ENCODE data around the gene BAHCC1. TPM values are rescaled to one million over a fixed set of nuclear protein-coding genes. Genes with fewer than 3 reads are reported as not detected.

BAHCC1 gene
- total RNA-seq, 1 donor from 2014 or later: 8.6 TPM

DNA sequence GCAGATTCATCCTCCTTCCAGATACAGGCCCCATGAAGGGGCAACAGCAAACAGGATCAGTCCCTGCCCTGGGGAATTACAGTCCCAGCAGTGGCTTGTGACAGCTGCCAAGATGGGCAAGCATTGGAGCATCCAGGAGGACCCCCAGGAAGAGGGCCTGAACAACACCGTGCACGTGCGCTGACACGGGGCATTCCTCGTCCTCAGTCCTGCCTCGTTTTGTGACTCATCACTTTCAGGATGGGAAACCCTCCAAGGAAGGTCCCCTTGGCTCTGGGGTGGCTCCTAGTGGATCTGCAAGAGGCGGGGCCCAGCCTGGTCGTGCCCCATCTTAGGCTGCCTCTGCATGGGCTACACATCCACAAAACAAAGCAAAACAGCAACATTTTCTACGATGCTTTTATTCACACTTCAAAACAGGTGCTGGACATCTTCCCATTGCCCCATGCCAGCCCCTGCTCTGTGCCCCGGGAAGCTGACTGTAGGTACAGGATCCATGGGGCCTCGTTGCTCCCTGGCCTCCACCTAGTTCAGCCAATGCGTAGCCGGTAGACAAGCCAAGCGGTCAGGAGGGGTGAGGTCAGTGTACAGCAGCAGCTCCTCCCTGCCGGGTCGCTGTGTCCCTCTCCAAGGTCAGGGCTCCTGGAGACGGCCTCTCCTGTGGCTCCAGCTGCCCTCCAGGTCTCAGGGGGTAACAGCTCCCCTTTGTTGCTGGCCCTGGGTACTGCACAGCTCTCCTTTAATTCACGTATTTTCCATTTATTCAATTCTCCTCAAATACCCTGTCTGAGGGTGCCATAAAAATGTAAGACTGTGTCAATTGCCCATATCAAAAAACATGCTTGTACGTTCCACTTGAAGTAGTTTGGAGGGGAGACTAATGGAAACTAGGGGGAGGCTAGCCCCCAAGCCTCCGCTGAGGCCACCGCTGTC is 85.1 kb downstream of the BAHCC1 start:
- intact Hi-C loops (cut with micrococcal nuclease): no loop called here
- DNase-seq (peak; percentile 64), ATAC-seq (peak; percentile 10)

DNA sequence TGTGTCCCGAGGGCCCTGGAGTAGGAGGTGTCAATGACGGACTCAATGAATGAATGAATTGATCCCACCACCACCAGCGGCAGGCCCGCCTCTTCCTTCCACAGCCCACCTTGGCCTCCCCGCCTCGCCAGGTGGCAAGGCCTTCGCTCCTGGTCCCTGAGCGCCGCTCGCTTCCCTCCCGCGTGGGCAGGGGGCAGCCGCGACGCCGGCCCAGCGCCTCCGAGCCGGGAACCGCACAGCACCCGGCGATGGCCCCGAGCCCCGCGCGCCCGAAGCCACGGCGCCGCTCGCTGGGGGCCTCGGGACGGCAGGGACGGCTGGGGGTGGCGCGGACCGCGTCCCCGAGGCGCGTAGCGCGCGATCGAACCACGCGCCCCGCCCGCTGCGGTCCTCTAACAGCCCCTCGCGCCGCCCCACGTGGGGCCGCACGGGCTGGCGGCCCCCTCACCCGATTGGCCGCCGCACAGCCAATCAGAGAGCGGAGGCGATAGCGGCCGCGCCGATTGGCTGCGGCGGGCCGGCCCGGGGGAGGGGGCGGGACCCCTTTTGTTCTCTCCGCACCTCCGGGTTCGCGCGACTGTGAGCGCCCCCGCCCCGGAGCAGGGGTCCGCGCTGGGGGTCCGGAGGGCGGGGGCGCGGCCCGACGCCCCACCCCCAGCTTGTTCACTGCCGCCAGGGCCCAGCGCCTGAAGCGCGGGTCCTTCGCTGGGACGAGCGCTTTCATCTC is 86.0 kb downstream of the BAHCC1 start:
- ATAC-seq (peak; percentile 81), DNase-seq (peak; percentile 91)
- intact Hi-C loops (cut with micrococcal nuclease): no loop called here

- ATAC-seq (no peak), DNase-seq (no peak)
- intact Hi-C loops (cut with micrococcal nuclease): no loop called here
Observed at GRCh38 chr17:81481815-81482505, 86.7 kb downstream of the BAHCC1 start.

DNA sequence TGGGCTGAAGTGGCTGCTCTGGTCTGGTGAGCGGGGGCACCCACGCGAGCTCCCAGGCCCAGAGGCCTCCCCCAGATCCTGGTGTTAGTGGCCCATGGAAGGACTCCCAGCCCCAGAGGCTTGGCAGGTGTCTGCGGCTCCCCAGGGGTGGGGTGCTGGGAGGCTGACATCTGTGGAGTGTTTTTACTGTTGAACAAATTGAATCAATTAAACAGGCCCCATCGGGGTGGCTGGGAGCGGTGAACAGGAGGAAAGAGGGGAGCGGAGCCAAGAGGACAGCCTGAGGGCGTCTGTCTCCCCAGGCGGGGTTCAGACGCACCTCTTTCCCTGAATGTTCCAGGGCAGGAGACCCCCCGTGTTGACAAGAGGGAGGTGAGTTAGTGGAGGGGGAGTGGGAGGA is 87.4 kb downstream of the BAHCC1 start:
- ATAC-seq (no peak), DNase-seq (no peak)
- intact Hi-C loops (cut with micrococcal nuclease): no loop called here

DNA sequence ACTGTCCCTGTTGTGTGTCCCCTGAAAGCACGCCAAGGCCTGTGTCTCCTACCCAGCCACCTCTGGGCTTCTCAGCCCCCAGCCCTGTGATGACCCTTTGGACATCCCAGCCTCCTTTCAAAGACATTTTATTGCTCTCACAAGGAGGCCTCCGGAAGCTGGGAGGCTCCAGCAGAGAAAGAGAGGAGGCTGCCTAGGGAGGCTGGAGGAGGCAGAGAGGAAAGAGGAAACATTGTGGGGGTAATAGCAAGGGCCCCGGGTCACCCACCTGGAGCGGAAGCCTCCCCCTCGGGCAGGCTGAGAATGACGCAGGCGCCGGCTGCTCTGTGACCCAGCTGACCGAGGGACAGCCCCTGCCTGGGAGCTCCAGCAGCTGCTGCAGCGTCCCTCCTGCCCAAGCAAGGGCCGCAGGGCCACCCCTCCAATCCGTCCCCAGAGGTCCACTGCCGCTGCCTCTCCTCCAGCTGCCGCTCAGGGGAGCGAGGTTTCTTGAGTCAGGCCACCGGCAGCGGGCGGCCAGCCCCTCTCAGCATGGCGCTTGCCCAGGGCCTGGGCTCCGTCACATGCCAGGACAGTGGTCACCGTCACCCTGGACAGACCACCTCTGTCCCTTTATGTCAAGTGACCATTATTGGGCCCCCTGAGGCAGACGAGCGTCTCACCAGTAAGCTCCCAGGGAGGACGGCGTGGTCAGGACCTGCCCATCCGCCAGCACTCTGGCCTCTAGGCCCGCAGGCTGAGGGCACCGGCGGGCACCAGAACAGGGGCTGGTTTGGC is 88.0 kb downstream of the BAHCC1 start:
- peak; percentile 24 for ATAC-seq
- intact Hi-C loops (cut with micrococcal nuclease): no loop called here
- DNase-seq: peak; percentile 75

DNA sequence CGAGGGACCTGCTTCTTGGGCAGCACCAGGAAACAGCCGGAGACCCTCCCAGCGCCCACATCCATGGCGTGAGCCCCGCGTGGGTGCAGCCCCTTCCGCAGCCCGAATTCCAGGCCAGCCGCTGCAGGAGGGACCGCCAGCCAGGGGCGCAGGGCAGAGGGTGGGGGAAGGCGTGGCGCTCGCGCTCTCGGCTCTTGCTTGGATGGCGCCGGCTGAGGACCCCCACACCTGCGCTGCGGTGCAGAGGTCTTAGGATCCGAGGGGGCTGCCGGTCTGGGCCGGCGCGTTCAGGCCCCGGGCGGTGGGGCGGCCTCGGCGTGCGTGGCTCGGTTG is 88.6 kb downstream of the BAHCC1 start:
- peak; percentile 53 for DNase-seq
- intact Hi-C loops (cut with micrococcal nuclease): no loop called here
- ATAC-seq: no peak

DNA sequence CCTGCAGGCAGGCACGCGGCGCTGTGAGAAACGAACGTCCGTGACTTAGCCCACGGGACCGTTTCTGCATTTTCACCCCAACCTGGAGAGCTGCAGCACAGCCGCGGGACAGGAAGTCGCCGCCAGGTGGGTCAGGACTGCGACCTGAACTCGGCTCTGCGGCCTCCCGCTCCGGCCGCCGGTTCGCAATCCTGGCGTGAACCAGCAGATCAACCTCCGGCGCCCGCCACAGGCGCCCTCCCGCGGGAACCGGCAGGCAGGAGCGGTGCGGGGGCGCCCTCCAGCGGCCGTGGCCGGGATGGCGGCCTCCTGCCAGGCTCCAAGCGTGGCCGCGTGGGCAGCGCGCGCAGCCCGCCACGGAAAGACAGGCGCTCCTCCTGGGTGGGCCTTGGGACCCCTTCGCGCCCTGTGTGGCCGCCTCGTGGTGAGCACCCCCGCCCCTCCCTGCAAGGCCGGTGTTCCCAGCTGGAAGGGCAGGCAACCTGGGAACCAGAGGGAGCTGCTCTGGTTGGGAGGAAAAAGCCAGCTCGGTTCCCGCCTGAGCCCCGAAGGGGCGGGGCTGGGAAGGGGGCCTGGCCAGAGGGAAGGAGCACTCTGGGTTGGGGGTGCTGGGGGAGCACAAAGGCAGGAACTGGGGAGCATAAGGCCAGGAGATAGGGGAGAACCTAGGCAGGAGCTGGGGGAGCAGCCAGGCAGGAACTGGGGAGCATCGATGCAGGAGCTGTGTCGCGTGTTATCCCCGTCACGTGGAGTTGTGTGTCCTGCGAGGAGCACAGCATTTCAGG is 89.1 kb downstream of the BAHCC1 start:
- DNase-seq: peak; percentile 96
- intact Hi-C loops (cut with micrococcal nuclease): no loop called here
- peak; percentile 68 for ATAC-seq

DNA sequence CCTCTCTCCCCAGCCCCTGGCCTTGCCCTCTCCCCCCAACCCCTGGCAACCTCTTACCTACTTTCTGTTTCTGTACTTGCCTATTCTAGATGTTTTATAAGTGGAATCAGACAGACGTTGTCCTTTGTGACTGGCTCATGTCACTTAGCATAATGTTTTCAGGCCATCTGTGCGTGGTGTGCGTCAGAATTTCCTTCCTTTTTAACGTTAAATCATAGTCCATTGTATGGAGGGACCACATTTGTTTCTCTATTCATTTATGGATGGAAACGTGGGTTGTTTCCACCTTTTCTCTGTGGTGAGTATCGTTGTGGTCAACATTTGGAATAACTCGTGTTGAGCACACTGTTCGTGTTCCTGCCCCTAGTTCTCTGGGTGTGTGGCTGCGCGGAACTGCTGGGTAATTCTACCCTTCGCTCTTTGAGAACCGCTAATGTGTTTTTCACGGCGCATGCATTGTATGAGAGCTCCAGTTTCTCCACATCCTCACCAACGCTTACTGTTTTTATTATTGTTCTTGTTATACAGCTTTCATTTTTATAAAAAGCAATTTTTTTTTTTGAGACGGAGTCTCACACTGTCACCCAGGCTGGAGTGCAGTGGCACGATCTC is 91.0 kb downstream of the BAHCC1 start:
- intact Hi-C loops (cut with micrococcal nuclease): no loop called here
- no peak for ATAC-seq

GRCh38 chr17:81487089-81487486 is 91.8 kb downstream of the BAHCC1 start:
- intact Hi-C loops (cut with micrococcal nuclease): no loop called here
- DNase-seq: no peak
- ATAC-seq: no peak

More for the DNA sequence above, 91.0 kb downstream of the BAHCC1 start:
- no peak for DNase-seq

- intact Hi-C loops (cut with micrococcal nuclease): no loop called here
- DNase-seq (peak; percentile 93), ATAC-seq (peak; percentile 89)
Observed at GRCh38 chr17:81487487-81488275, 92.4 kb downstream of the BAHCC1 start.

DNA sequence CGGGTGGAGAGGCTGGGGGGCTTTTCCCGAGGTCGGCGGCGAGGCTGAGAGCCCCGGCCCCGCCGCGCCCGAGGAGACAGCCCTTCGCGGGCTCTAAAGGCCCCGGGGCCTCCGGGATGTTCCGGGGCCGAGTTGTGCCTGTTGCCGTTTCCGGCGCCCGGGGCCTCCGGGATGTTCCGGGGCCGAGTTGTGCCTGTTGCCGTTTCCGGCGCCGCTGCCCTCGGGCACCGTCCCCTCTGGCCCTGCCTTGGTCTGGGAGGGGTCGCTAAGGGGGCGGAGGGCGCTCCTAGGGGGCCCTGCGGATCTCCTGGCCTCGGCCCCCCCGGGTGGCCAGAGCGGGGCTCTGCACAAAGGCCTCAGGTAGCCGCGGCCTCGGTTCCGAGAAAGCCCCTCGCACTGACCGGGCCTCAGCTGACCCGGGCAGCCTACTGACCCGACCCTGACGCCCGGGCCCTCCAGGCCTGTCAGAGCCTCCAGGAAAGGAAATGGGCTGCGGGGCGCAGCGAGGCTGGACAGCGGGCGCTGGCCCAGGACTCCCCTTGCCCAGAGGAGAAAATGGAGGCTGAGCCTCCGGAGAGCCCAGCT is 93.1 kb downstream of the BAHCC1 start:
- intact Hi-C loops (cut with micrococcal nuclease): no loop called here
- peak; percentile 4 for ATAC-seq
- DNase-seq: no peak

GRCh38 chr17:81489012-81489997 is 94.0 kb downstream of the BAHCC1 start:
- intact Hi-C loops (cut with micrococcal nuclease): no loop called here
- ATAC-seq (no peak), DNase-seq (peak; percentile 26)

DNA sequence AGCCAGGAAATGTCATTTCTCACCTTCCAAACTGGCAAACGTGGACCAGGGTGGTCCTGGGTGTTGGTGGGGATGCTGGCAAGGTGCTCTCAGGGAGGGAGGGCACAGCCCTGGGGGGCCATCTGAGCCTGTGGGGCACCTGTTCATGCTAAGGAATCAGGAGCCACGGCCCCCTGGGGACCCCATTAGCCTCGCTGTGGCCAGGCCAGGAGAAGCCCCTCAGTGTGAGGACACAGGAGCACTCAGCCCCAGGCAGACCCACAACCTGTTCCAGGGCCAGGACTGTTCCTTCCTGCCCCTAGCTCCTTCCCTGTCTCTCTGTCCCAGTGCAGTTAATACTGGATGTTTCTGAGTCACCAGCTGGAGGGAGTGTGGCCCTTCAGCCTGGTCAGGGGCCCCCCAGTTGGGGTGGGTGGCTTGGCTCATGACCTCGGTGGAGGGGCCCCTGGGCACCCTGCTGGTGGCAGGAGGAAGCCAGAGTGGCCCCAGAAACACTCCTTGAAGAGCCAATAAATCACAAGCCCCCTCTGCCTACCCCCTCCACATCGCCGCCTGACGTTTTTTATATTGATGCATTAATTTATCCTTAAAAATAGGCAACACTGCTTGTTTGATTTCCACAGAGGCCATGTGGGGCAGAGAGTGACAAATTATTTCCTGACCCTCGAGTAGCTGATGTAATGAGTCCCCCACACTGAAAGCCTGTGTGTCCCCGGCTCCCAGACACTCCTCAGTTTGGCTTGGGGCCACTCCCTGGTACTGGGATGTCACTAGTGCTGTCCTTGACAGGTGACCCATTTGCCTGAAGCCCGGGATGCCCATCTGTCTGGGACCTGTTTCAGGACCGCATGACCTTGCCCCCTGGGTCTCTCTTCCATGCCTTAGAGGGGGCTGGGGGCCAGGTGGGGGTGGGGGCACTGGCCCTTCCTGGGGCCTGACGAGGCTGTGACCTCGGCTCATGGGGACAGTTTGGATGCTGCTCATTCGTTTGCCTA is 95.0 kb downstream of the BAHCC1 start:
- peak; percentile 18 for DNase-seq
- intact Hi-C loops (cut with micrococcal nuclease): no loop called here

GRCh38 chr17:81491181-81491581 is 95.9 kb downstream of the BAHCC1 start:
- DNase-seq (peak; percentile 23), ATAC-seq (no peak)

More for the DNA sequence above, 95.0 kb downstream of the BAHCC1 start:
- no peak for ATAC-seq

More at GRCh38 chr17:81491181-81491581, 95.9 kb downstream of the BAHCC1 start:
- intact Hi-C loops (cut with micrococcal nuclease): no loop called here
